Mesenchymal stem cell (in vitro differentiated cells and primary cell): ENCODE data around the gene CNOT2.

Experiments used
- DNase-seq: peaks from one replicate; pipeline ENCODE4 v3.0.0-alpha.2; 2013
- H2AFZ ChIP-seq: one replicate; pipeline ENCODE4 v1.6.1; 2013; ENCODE audit warnings: low read depth, mild to moderate bottlenecking, control low read depth, inconsistent platforms, low read length, moderate library complexity
- H2AK5ac ChIP-seq: 2 replicates; pipeline ENCODE4 v1.6.1; 2013; ENCODE audit warnings: low read length, moderate library complexity, mild to moderate bottlenecking, inconsistent platforms; ENCODE audit not compliant: severe bottlenecking
- H2BK120ac ChIP-seq: one replicate; pipeline ENCODE4 v1.6.1; 2013; ENCODE audit warnings: low read depth, mild to moderate bottlenecking, inconsistent platforms, low read length, moderate library complexity
- H2BK12ac ChIP-seq, 2 experiments: one replicate each; pipeline ENCODE4 v1.6.1; 2013; ENCODE audit warnings: inconsistent platforms in 2 of 2, low read length in 2 of 2, mild to moderate bottlenecking in 2 of 2, moderate library complexity in 2 of 2, control low read depth in 1 of 2
- H2BK15ac ChIP-seq: one replicate; pipeline ENCODE4 v1.6.1; 2013; ENCODE audit warnings: mild to moderate bottlenecking, low read depth, inconsistent platforms; ENCODE audit not compliant: poor library complexity, severe bottlenecking
- H2BK5ac ChIP-seq: 2 replicates; pipeline ENCODE4 v1.6.1; 2013; ENCODE audit warnings: low read depth, mild to moderate bottlenecking, low read length, control low read depth, inconsistent platforms; ENCODE audit not compliant: poor library complexity, severe bottlenecking
- H3K14ac ChIP-seq, 2 experiments: one replicate each; pipeline ENCODE4 v1.6.1; 2013; ENCODE audit warnings: inconsistent platforms in 2 of 2, low read length in 2 of 2, control low read depth in 1 of 2, mild to moderate bottlenecking in 1 of 2, moderate library complexity in 1 of 2
- H3K18ac ChIP-seq, 2 experiments: one replicate each; pipeline ENCODE4 v1.6.1; 2013; ENCODE audit warnings: inconsistent platforms in 2 of 2, low read length in 2 of 2, control low read depth in 1 of 2, low read depth in 1 of 2, mild to moderate bottlenecking in 1 of 2
- H3K23ac ChIP-seq, 2 experiments: one replicate each; pipeline ENCODE4 v1.6.1; 2013; ENCODE audit warnings: inconsistent platforms in 2 of 2, low read length in 2 of 2, mild to moderate bottlenecking in 2 of 2, moderate library complexity in 2 of 2, control low read depth in 1 of 2
- H3K27ac ChIP-seq: 2 replicates; pipeline ENCODE4 v1.5.1; 2013; ENCODE audit warnings: mild to moderate bottlenecking, moderate library complexity, low read length, control low read depth, inconsistent platforms; ENCODE audit not compliant: poor library complexity, severe bottlenecking
- H3K27me3 ChIP-seq, 2 experiments: 2 replicates each; pipeline versions ENCODE4 v1.6.1 to v1.7.0; 2013; ENCODE audit warnings: low read length in 2 of 2, mild to moderate bottlenecking in 2 of 2, moderate library complexity in 2 of 2, control low read depth in 1 of 2, inconsistent platforms in 1 of 2; ENCODE audit not compliant: control insufficient read depth in 1 of 2, insufficient read depth in 1 of 2
- H3K36me3 ChIP-seq, 2 experiments: 2 replicates each; pipeline versions ENCODE4 v1.6.1 to v1.7.0; 2013; ENCODE audit warnings: low read length in 2 of 2, control low read depth in 1 of 2, inconsistent platforms in 1 of 2, low read depth in 1 of 2, mild to moderate bottlenecking in 1 of 2; ENCODE audit not compliant: insufficient read depth in 2 of 2, control insufficient read depth in 1 of 2
- H3K4ac ChIP-seq, 2 experiments: one replicate each; pipeline ENCODE4 v1.6.1; 2013; ENCODE audit warnings: inconsistent platforms in 2 of 2, low read length in 2 of 2, mild to moderate bottlenecking in 2 of 2, moderate library complexity in 2 of 2, control low read depth in 1 of 2, low read depth in 1 of 2
- H3K4me1 ChIP-seq: 2 replicates; pipeline ENCODE4 v1.6.1; 2013; ENCODE audit warnings: low read depth, low read length, control low read depth; ENCODE audit not compliant: control insufficient read depth, insufficient read depth
- H3K4me2 ChIP-seq: 2 replicates; pipeline ENCODE4 v1.6.1; 2013; ENCODE audit warnings: low read length, mild to moderate bottlenecking, inconsistent platforms; ENCODE audit not compliant: poor library complexity, severe bottlenecking
- H3K4me3 ChIP-seq, 2 experiments: 2 replicates each; pipeline versions ENCODE4 v1.5.1 to v1.7.0; 2013; ENCODE audit warnings: low read length in 2 of 2, mild to moderate bottlenecking in 2 of 2, control low read depth in 1 of 2, low read depth in 1 of 2; ENCODE audit not compliant: insufficient read depth in 1 of 2
- H3K79me1 ChIP-seq: replicated peaks from 2 replicates; pipeline ENCODE4 v1.6.1; 2013; ENCODE audit warnings: mild to moderate bottlenecking, control low read depth, low read length, inconsistent platforms; ENCODE audit not compliant: poor library complexity, severe bottlenecking
- H3K9ac ChIP-seq: 2 replicates; pipeline ENCODE4 v1.7.0; 2013; ENCODE audit warnings: mild to moderate bottlenecking, low read length, moderate library complexity
- H3K9me3 ChIP-seq: 2 replicates; pipeline ENCODE4 v1.7.0; 2013; ENCODE audit warnings: mild to moderate bottlenecking, low read length; ENCODE audit not compliant: control insufficient read depth
- H4K8ac ChIP-seq: one replicate; pipeline ENCODE4 v1.6.1; 2013; ENCODE audit warnings: inconsistent platforms, mild to moderate bottlenecking, low read length, moderate library complexity
- H4K91ac ChIP-seq: one replicate; pipeline ENCODE4 v1.6.1; 2013; ENCODE audit warnings: mild to moderate bottlenecking, low read length, inconsistent platforms
- WGBS: methylation state at CpG from one replicate; pipeline ENCODE4 v1.1.7; 2013; ENCODE audit warnings: mixed read lengths; 5-methylcytosine and 5-hydroxymethylcytosine counted together

CNOT2 gene

GRCh38 chr12:70400124-70400523 is 156.9 kb downstream of the CNOT2 start:
- Histone ChIP-seq H3K23ac (no peak overlapping the region), H3K79me1 (peaks cover 4% of the 10 kb centered on the region), H3K9me3 (no peaks in the 10 kb centered on the region), H2AK5ac (no peak overlapping the region), H3K4ac (no peak overlapping the region), H4K8ac (no peak overlapping the region), H3K4me2 (no peak overlapping the region), H2BK120ac (no peak overlapping the region), H3K36me3 (peaks cover 0 to 6% of the 10 kb centered on the region in 2 experiments), H3K4me1 (no peaks in the 10 kb centered on the region), H3K18ac (no peak overlapping the region), H2AFZ (no peak overlapping the region), H4K91ac (no peak overlapping the region), H2BK5ac (no peak overlapping the region), H3K27ac (no peak overlapping the region), H2BK15ac (no peak overlapping the region), H3K9ac (no peak overlapping the region), H3K4me3 (no peak overlapping the region), H3K14ac (no peak overlapping the region), H2BK12ac (no peak overlapping the region), H3K27me3 (no peaks in the 10 kb centered on the region)
- 100% methylated on average over 1 of the region's 3 CpGs for WGBS
- DNase-seq, result no peak

DNA sequence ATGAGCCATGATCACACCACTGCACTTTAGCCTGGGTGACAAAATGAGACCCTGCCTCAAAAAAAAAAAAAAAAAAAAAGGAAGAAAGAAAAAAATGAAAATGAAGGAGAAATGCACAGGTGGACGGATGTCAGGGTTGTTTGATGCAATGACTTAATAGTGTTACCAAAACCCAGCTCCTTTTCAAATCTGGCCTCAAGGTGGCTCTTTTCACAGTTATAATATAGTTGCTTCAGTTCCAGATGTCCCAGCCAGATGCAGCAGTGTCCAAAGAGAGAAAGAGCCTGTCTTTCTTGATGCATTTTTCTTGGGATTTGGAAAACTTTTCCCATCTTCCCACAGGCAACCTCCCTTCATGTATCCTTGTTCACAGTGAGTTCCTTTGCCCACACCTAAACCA is 159.4 kb downstream of the CNOT2 start:
- H3K4me2 ChIP-seq, result no peak overlapping the region
- no peak overlapping the region for H4K8ac ChIP-seq
- no peak overlapping the region for H3K4ac ChIP-seq
- peaks cover 0 to 9% of the 10 kb centered on the region in 2 experiments for H3K36me3 ChIP-seq
- H3K27me3 ChIP-seq, result no peaks in the 10 kb centered on the region
- no peak overlapping the region for H2BK12ac ChIP-seq
- H3K4me1 ChIP-seq, result no peaks in the 10 kb centered on the region
- no peak overlapping the region for H3K23ac ChIP-seq
- H2BK15ac ChIP-seq, result no peak overlapping the region
- no peak overlapping the region for H3K14ac ChIP-seq
- no peaks in the 10 kb centered on the region for H3K9me3 ChIP-seq
- no peak overlapping the region for H2BK5ac ChIP-seq
- no peak overlapping the region for H3K18ac ChIP-seq
- H3K9ac ChIP-seq, result no peak overlapping the region
- H3K4me3 ChIP-seq, result no peak overlapping the region
- no peaks in the 10 kb centered on the region for H3K79me1 ChIP-seq
- H3K27ac ChIP-seq, result no peak overlapping the region
- WGBS, result 100% methylated on average over 1 of the region's 1 CpG
- H4K91ac ChIP-seq, result no peak overlapping the region
- H2BK120ac ChIP-seq, result no peak overlapping the region
- H2AFZ ChIP-seq, result no peak overlapping the region
- H2AK5ac ChIP-seq, result no peak overlapping the region
- no peak for DNase-seq

- no peak overlapping the region for H2AFZ ChIP-seq
- DNase-seq, result no peak
Measured at GRCh38 chr12:70403826-70404225, 160.6 kb downstream of the CNOT2 start.

More at GRCh38 chr12:70403826-70404225, 160.6 kb downstream of the CNOT2 start:
- Histone ChIP-seq H3K79me1 (no peaks in the 10 kb centered on the region), H3K4ac (no peak overlapping the region), H2AK5ac (no peak overlapping the region), H3K27me3 (no peaks in the 10 kb centered on the region), H3K23ac (no peak overlapping the region), H3K18ac (no peak overlapping the region), H3K14ac (no peak overlapping the region), H4K91ac (no peak overlapping the region), H3K36me3 (peaks cover 0 to 9% of the 10 kb centered on the region in 2 experiments), H4K8ac (no peak overlapping the region), H2BK15ac (no peak overlapping the region), H2BK5ac (no peak overlapping the region), H2BK12ac (no peak overlapping the region), H3K4me1 (no peaks in the 10 kb centered on the region), H3K4me2 (no peak overlapping the region), H3K4me3 (no peak overlapping the region), H3K9ac (no peak overlapping the region), H3K27ac (no peak overlapping the region), H2BK120ac (no peak overlapping the region), H3K9me3 (no peaks in the 10 kb centered on the region)
